Suprapubic skin (tissue), 4 donors: ENCODE measurements around the gene ITSN2. TPM values are rescaled to one million over a fixed set of nuclear protein-coding genes. Genes with fewer than 3 reads are reported as not detected.

ENCODE experiments used
- DNase-seq, 2 donors: peaks; one replicate each; pipeline ENCODE4 v3.0.0-alpha.2; 2019; ENCODE audit warnings: low spot score in 2 of 2
- H3K27ac ChIP-seq: fragments of 200-600 bp; sonication (generic); one replicate; pipeline ENCODE4 v1.5.1; 2019
- H3K27me3 ChIP-seq: fragments of 200-600 bp; sonication (generic); one replicate; pipeline ENCODE4 v1.5.1; 2019
- H3K36me3 ChIP-seq: fragments of 200-600 bp; sonication (generic); one replicate; pipeline ENCODE4 v1.5.1; 2019
- H3K4me1 ChIP-seq: fragments of 200-600 bp; sonication (generic); one replicate; pipeline ENCODE4 v1.5.1; 2019
- H3K4me3 ChIP-seq: fragments of 200-600 bp; sonication (generic); one replicate; pipeline ENCODE4 v1.5.1; 2019; ENCODE audit warnings: mild to moderate bottlenecking
- H3K9me3 ChIP-seq: fragments of 200-600 bp; sonication (generic); one replicate; pipeline ENCODE4 v1.5.1; 2019
- CTCF ChIP-seq, 2 donors: fragments of 200-600 bp in 1 of 2; fragments of 450-650 bp in 1 of 2; sonication (generic) in 1 of 2; IDR thresholded peaks; one replicate each; pipeline ENCODE4 v1.5.1; 2016 to 2019; ENCODE audit warnings: antibody characterized with exemption in 2 of 2, mild to moderate bottlenecking in 1 of 2, moderate library complexity in 1 of 2
- EP300 ChIP-seq: sonication (generic); formaldehyde crosslinking; IDR thresholded peaks from one replicate; pipeline ENCODE4 v1.6.1; 2017; ENCODE audit warnings: antibody characterized with exemption
- POLR2A ChIP-seq, 2 donors: fragments of 450-650 bp; IDR thresholded peaks; one replicate each; pipeline ENCODE4 v1.6.1; 2017; ENCODE audit warnings: antibody characterized with exemption in 2 of 2, mild to moderate bottlenecking in 2 of 2, moderate library complexity in 2 of 2
- POLR2AphosphoS5 ChIP-seq, 3 donors: sonication (generic); formaldehyde crosslinking; IDR thresholded peaks; one replicate each; pipeline ENCODE4 v1.6.1; 2017; ENCODE audit warnings: antibody characterized with exemption in 3 of 3
- WGBS: methylation state at CpG from one replicate; pipeline ENCODE4 v1.1.5; 2018; 5-methylcytosine and 5-hydroxymethylcytosine counted together
- total RNA-seq, 4 donors: library from RNA; depleted of rRNA; stranded (reverse); fragments of >200 nt; gene quantifications; one replicate each; pipeline ENCODE4 v1.1.0, GENCODE V29; 2016

Gene ITSN2
- total RNA-seq, 4 donors from 2014 or later, result 65.8 to 92.6 (median 69.7) TPM

GRCh38 chr2:24225499-24226242 is 134.7 kb downstream of the ITSN2 start:
- Histone ChIP-seq H3K27me3 (no peaks in the 10 kb centered on the region), H3K4me1 (no peaks in the 10 kb centered on the region), H3K36me3 (peaks cover 7% of the 10 kb centered on the region), H3K9me3 (no peaks in the 10 kb centered on the region), H3K27ac (no peak overlapping the region), H3K4me3 (no peak overlapping the region)
- no peak for TF ChIP-seq CTCF (IDR thresholded peaks at IDR 0.05)
- no peak for TF ChIP-seq POLR2A (IDR thresholded peaks at IDR 0.05)
- TF ChIP-seq POLR2AphosphoS5 (IDR thresholded peaks at IDR 0.05), result no peak
- no peak for TF ChIP-seq EP300
- WGBS, result 83% methylated on average over 9 of the region's 9 CpGs
- no peak for DNase-seq

GRCh38 chr2:24222946-24223345 is 137.4 kb downstream of the ITSN2 start:
- no peak for TF ChIP-seq EP300
- no peak for TF ChIP-seq POLR2AphosphoS5 (IDR thresholded peaks at IDR 0.05)
- TF ChIP-seq CTCF (IDR thresholded peaks at IDR 0.05), result no peak
- TF ChIP-seq POLR2A (IDR thresholded peaks at IDR 0.05), result no peak
- WGBS, result 73% methylated on average over 6 of the region's 6 CpGs
- Histone ChIP-seq H3K4me1 (no peaks in the 10 kb centered on the region), H3K27ac (no peak overlapping the region), H3K36me3 (peaks cover 33% of the 10 kb centered on the region), H3K27me3 (no peaks in the 10 kb centered on the region), H3K9me3 (no peaks in the 10 kb centered on the region), H3K4me3 (no peak overlapping the region)
- no peak for DNase-seq

GRCh38 chr2:24221343-24222050 is 138.8 kb downstream of the ITSN2 start:
- TF ChIP-seq CTCF (IDR thresholded peaks at IDR 0.05) (no peak), POLR2A (IDR thresholded peaks at IDR 0.05) (no peak), POLR2AphosphoS5 (IDR thresholded peaks at IDR 0.05) (no peak), EP300 (no peak)
- DNase-seq, result no peak
- 98% methylated on average over 6 of the region's 6 CpGs for WGBS
- Histone ChIP-seq H3K36me3 (peaks cover 47% of the 10 kb centered on the region), H3K4me1 (no peaks in the 10 kb centered on the region), H3K27me3 (no peaks in the 10 kb centered on the region), H3K4me3 (no peak overlapping the region), H3K27ac (no peak overlapping the region), H3K9me3 (no peaks in the 10 kb centered on the region)

GRCh38 chr2:24220554-24221291 is 139.6 kb downstream of the ITSN2 start:
- Histone ChIP-seq H3K4me3 (no peak overlapping the region), H3K4me1 (no peaks in the 10 kb centered on the region), H3K27ac (no peak overlapping the region), H3K27me3 (no peaks in the 10 kb centered on the region), H3K9me3 (no peaks in the 10 kb centered on the region), H3K36me3 (peaks cover 54% of the 10 kb centered on the region)
- 84% methylated on average over 20 of the region's 20 CpGs for WGBS
- no peak for DNase-seq
- no peak for TF ChIP-seq POLR2A (IDR thresholded peaks at IDR 0.05)
- no peak for TF ChIP-seq POLR2AphosphoS5 (IDR thresholded peaks at IDR 0.05)
- TF ChIP-seq EP300, result no peak
- TF ChIP-seq CTCF (IDR thresholded peaks at IDR 0.05), result no peak

GRCh38 chr2:24214880-24215279 is 145.5 kb downstream of the ITSN2 start:
- no peaks in the 10 kb centered on the region for H3K27me3 ChIP-seq
- TF ChIP-seq POLR2A (IDR thresholded peaks at IDR 0.05) (no peak), CTCF (IDR thresholded peaks at IDR 0.05) (no peak), POLR2AphosphoS5 (IDR thresholded peaks at IDR 0.05) (no peak), EP300 (no peak)
- no peaks in the 10 kb centered on the region for H3K4me1 ChIP-seq
- no peak for DNase-seq
- no peak overlapping the region for H3K27ac ChIP-seq
- no peaks in the 10 kb centered on the region for H3K9me3 ChIP-seq
- H3K36me3 ChIP-seq, result peaks cover 72% of the 10 kb centered on the region
- 91% methylated on average over 3 of the region's 3 CpGs for WGBS
- no peak overlapping the region for H3K4me3 ChIP-seq
